SKM-1 (cell line): Measurements from ENCODE around the gene BMP7.

ENCODE experiments used
- DNase-seq: peaks from one replicate; lab custom pipeline; 2025; ENCODE audit not compliant: unreplicated experiment; lab: John Stamatoyannopoulos, UW

Gene BMP7

DNA sequence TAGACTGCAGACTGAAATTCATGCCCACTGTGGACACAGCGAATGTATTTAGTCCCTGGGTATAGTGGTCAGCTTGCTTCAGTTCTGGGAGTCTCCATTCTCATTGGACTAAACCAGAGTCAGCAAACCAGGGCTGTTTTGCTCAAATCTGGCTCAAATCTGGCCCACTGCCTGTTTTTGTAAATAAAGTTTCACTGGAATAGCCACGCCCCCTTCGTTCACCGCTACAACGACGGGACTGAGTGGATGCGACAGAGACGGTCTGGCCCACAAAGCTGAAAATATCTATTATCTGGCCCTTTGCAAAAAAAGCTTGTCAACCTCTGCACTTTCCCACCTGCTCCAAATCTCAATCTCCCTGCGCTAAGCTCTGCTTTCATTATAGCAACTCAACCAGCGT, 135.4 kb downstream of the BMP7 start:
- DNase-seq, result no peak

DNA sequence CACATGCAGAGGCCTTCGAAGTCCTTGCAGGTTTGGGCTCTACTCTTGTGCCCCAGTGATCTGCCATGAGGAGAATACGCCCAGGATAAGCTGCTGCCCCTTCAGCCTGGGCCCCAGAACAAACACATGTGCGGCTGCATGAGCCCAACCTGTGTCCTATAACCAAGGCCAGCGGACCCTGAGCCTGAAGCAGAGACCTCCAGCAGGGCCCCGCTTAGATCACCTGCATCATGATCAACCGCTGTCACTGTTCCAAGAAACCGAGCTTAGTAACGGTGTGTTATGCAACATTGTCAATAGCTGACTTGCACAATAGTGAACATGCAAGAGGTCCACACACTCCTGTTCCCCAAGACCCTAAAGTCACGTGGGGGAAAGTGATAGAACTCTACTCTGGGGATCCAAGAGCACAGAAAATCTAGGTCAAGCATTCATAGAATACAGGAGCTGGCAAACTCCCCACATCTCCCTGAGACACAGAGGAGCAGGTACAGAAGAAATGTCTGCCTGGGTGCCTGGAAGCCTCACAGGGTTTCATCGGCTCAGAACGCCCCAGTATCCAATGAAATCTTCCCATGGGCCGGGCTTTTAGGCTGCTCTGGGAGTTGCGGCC, 136.2 kb downstream of the BMP7 start:
- no peak for DNase-seq

DNA sequence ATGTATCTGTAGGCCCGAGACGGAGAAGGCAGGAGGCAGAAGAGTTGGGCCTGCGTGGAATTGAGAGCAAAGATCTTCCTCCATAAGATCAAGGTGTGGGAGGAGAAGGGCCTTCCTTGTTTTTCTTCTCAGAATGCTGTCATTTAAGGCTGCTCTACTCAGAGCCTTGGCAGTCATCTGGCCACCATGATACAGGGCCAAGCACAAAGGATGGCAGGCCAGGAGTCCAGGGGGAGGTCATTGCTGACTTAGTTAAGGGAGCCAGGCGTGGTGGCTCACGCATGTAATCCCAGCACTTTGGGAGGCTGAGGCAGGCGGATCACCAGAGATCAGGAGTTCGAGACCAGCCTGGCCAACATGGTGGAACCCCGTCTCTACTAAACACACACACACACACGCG, 137.1 kb downstream of the BMP7 start:
- no peak for DNase-seq

DNA sequence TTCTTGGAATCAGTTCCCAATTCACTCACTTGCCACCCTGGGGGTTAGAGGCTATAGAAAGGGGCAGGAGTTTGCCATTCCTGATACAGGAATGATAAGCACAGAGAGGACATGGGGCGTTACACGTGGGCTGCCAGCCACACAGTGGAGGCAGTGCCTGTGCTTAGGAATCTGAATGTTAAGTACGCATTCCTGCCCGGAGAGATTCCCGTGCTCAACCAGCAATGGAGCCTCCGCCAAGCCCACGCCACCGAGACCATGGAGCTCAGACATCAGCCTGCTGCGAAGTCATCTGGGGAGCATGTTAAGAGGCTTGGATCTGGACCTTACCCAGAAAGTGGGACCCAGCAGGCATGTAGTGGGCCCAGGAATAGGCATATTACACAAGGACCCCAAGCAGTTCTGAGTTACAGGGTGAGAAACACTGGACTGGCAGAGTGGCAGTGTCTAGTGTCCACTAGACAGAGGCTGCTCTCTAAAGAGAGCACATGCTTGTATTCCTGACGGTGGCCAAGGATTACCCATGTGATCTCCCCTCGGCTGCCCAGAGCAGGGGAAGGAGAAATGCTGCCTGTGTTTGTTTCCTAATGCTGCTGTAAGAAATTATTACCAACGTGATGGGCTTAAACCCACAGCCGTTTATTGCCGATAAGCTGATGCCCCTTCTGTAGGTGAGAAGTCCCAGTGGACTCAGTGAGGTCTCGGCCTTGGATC, 138.2 kb downstream of the BMP7 start:
- DNase-seq, result no peak

DNA sequence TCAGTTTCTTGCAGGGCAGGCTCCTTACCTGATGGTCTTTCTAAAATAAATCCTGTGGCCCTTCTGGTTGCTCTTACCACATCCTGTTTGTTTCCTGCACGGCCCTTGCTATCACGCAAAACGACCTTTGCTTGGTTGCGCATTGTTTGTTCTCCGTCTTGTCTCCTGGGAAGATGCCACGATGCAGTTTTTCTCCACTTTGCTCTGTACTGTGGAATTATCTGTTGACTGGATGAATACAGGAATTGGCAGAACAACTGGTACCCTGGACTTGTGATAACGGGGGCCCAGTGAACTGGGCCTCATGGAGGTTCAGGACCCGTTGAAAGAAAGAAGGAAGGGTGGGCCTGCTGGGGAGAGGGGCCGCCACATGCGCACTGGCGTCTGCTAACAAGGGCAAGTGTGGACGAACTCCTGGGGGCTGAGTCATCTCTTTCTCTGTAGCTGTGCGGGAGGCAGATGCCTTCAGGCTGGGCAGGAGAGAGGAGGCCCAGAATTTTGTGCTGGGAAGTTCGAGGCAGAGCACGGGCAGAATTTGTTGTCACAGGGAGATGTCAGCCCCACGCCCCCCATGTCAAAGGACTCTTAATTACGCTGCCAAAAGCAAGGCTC, 139.9 kb downstream of the BMP7 start:
- DNase-seq, result no peak

DNA sequence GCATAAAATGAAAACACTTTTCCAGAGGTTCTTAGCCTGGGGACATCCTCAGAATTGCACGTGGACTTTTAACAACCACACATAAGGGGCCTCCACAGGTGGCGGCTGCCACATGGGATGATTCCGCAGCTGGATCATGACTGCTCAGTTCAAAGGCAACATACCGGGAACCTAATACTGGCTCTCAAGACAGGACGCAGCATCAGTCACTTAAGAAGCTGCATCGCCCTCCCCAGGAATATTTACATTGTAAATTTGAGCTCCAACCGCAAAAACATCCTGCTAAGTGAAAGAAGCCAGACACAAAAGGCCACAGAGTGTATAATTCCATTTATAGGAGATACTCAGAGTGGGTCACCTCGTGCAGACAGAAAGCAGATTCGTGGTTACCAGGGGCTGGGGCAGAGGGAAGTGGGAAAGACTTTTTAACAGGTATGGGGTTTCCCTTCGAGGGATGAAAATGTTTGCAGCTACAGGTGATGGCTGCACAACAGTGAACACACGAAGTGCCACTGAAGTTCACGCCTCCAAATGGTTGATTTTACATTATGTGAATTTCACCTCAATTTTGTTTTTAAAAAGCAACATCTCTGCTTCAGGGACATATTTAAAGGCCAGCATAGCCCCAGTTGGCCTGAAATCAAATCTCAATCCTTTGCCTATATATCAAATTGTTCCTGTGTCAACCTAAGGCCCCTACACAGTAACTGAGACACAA, 141.5 kb downstream of the BMP7 start:
- no peak for DNase-seq

DNA sequence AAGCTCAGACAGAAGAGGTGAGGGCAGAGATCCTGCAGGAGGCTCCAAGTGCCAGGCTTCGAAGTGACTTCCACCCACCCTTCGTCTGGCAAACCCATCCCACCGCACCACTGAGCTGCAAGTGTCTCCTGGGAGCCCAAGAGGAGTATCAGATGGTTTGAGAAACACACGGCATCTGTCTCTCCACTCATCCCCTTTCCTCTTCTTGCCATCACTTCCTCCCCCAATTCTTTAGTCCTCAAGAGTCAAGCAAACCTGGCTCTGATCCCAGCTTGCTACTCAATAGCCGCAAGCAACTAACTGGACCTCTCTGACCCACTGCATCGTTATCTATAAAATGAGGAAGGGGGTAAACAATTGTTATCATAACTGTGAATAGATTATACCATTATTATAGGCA, 142.1 kb downstream of the BMP7 start:
- DNase-seq, result no peak

DNA sequence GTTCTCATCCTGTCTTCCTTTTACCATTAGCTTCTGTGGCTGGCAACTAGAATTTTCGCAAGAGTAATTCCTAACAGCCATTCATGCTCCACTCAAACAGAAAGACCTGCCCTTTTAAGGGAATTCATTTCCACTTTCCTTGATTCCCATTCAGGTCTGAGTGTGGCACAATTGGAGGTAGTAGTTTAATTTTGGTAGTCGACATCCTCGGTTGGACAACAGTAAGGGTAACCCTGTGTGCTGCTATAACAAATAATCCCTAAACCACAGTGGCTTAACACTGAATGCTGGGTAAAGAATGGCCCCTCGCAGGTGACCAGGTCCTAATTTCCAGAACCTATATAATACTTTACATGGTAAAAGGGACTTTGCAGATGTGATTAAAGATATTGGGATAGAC, 142.9 kb downstream of the BMP7 start:
- DNase-seq, result no peak

DNA sequence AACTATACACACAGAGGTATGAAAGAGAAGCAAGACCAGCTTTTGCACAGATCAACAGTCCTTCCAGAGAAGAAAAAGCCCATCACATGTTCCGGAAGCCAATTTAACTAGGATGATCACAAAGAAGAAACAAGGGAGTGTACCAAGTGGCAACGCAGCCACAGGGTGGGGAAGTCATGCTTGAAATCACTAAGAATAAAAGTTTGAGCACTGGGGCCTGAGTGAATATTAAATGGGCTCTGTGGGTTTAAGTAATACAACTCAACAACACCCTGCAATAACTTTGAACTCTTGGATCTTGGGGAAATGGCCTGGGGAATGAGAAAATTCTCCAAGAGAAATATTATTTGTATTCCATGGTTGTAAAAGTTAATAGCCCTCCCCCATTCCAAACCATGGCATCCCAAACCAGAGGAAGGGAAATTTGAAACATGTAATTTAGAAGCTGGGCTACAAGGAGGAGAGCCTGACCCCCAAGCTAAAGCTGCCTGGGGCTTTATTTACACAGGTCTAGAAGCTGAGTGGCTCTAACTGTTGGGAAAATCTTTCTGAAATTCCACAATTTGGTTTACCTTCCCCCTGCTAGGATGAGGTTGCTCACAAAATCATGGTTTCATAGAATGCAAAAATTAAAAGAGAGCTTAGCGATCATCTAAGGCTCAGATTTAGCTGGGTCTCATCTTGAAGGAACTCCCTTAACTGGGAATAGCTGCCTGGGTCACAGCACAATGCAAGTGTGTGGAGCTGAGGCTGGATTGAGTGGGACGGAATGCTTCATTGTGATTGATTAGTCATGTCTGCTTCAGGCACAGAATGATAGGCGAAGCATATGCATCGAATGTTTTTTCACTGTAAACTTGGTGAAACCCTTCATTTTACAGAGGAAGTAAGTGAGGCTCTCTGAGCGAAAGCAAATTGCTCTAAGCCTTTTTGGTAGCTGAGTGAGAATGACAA, 143.6 kb downstream of the BMP7 start:
- no peak for DNase-seq

DNA sequence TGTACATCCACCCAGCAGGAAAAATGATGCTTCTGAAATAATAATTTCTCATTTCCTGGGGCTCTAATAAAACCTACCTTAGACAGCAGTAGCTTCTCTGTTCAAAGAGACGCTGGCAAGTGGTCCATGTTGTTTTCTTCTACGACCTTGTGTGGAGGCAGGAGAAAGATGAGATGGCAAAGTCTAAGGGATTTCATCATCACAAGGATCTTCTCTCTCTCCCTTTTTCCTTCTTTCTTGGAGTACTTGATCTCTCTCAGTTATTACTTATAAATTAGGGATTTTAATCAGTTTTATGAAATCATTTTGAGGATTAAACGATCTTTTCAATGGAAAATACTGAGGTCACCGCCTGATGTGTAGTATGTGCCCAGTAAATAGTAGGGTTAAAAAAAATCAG, 147.5 kb downstream of the BMP7 start:
- no peak for DNase-seq
